ENCODE data around the gene GPR78.

Gene GPR78

DNA sequence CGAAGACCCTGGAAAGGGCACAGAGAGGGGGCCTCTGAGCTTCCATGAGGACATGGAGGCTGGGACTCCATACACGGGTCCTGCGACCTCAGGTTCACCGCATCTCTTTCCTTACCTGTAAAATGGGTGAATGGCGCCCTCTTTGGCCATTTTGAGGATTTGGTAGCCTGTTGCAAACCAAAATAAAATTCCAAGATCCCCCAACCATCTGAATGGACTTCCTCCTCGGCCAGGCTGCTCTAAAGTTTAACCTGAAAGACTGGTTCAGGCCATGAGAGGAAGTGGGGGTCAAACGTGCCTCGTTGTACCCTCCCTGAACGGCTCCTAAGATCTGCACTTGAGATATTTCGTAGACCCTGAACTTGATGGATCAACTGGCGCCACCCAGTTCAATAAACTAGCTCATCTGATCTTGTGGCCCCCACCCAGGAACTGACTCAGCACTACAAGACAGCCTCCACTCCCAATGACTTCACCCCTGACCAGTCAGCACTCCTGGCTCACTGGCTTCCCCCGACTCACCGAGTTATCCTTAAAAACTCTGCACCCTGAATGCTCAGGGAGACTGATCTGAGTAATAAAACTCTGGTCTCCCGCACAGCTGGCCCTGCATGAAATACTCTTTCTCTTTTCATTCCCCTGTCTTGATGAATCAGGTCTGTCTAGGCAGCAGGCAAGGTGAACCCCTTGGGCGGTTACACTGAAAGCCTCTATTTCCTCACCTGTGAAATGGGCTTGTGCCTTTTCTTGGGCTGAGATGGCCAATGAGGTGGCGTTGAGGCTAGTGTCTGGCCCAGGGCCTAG is 32.9 kb upstream of the GPR78 start:
- DNase-seq (ENCODE audit: low read depth in 2 of 2): no peak

DNA sequence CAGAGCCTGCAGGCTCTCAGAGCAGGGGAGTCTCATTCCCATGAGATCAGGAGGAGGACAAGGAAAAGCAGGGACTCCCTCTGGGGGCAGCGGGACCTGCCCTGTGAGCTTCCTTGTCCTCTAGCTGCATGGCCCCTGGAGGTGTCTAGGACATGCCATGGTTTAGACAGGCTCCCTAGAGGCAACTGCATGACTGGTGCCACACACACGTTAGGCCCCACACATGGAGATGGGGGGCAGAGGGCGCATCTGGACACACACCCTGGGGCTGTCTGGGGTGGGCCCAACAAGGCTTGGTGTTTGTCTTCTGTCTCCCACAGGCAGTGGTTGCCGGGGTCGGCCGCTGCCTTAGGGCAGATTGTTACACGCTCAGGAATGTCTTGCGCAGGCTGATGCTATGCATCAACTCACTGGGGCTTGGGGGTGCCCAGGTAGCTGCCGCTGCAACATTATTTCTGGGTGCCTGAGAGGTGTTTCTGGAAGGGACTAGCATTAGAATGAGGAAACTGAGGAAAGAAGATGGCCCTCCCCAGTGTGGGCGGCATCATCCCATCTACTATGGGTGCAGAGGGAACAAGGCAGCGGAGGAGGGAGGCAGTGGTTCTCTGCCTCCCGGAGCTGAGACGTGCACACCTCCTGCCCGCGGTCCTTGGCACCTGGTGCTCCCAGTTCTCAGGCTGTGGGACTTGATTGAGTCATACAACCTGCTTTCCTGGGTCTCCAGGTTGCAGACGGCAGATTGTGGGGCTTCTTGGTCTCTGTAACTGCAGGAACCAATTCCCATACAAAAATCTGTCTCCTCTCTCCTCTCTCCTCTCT is 32.1 kb upstream of the GPR78 start:
- no peak for DNase-seq (ENCODE audit: low read depth in 2 of 2)

DNA sequence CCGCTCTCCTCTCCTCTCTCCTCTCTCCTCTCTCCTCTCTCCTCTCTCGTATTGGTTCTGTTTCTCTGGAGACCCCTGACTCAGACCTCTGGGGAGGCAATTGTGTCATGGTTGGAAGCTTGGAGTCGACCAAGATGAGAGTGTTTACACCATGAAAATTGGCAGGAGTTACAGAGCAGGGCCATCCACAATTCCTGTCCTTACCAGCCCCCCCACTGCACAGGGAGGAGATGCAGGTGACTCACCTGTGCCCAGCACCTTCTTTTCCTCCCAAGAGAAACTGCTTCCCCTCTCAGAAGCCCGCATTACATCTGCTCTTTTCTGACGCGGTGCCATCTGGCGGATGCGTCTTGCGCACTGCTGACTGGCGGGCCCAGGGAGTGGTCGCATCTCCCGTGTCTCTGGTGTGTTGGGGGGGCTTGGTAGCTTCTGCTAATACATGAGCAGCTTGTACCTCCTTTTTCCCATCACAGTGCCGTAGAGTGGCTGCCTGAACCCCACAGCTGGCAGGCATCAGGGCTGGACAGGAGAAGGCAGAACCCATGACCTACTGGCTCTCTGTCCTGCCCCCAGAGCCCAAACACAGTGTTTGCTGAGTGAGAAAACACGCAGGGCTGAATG is 31.4 kb upstream of the GPR78 start:
- no peak for DNase-seq (ENCODE audit: low read depth in 2 of 2)

- no peak for DNase-seq (ENCODE audit: low read depth in 2 of 2)
These were observed 30.8 kb upstream of the GPR78 start for GRCh38 chr4:8549352-8549931.

DNA sequence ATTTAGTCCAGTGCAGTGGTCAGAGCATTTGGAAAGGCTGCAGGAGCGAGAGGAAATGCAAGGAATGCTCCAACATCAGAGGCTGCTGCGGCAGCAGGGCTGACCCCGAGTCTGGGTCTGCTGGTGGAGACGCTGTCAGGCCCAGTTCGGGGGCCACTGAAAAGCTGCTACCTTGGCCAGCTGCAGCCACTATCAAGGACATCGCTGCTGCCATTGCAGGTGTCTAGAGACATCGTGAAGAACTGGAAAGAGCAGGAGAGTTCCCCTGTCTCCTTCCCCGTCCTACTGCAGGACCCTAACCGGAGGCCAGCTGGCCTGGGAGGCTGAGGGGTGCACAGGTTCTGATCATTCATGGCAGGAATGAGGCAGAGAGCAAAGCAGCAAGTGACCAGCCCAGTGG is 29.5 kb upstream of the GPR78 start:
- no peak for DNase-seq (ENCODE audit: low read depth in 2 of 2)

DNA sequence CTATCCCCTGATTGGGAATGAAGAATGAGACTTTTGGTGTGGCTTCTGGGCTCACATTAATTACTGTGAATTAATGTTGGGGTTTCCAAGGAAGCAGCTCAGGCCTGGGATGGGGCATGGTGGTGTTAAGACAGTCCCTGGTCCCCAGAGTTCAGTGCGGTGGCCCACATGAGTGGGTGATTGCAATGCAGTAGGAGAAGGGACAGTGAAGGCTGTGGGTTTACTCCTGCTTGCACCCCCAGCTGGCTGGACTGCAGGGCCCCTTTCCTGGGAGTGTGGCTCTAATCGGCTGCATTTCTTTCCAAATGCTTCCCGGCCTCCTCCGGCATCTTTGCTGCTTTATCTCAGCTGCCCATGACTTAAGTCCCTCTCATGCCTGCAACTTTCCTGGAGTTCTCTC is 28.2 kb upstream of the GPR78 start:
- DNase-seq (ENCODE audit: low read depth in 2 of 2): no peak

DNA sequence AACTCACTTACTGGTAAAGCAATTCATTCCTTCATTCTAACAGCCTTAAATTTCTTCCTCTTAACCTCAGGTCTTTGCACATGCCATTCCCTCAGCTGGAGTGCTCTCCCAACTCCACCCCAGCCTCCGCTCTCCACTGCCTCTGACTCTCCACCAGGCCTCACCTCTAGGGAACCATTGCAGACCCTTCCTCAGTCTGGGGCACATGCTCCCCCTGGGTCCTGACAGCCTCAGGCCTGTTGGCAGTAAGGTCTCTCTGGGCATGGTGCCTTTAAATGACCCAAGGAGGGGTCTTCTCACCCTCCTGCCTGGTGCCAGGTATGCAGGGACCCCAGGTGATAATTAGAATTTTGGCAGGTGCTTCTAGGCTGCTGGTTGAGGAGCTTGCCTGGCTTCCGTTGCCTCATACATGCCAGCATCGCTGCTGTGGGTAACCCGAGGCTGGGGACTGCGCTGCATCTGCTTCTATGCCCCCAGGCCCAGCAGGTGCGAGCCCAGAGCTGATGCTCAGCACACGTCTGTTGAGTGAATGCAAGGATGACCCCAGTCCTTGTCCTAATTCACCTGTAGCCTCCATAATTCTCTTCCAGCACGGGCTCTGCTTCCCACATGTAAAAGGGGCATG is 27.5 kb upstream of the GPR78 start:
- no peak for DNase-seq (ENCODE audit: low read depth in 2 of 2)

DNA sequence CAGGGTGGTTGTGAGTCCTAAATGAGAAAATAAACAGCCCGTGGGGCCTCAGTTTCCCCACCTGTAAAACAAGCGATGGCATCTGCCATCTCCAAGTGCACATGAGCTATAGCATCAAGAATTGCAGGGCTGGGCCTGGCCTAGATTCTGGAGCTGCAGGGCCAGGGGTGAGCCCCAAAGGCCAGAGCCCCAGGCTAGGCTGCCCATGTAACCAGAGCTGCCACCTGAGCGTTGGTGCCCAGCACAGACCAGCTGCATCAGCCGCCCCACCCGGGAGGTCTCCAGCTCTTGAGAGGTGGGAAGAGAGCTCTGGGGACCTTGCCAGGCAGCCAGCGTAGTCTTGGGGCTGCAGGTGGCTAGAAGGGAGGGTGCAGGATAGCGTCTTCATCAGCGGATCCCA is 27.0 kb upstream of the GPR78 start:
- no peak for DNase-seq (ENCODE audit: low read depth in 2 of 2)

DNA sequence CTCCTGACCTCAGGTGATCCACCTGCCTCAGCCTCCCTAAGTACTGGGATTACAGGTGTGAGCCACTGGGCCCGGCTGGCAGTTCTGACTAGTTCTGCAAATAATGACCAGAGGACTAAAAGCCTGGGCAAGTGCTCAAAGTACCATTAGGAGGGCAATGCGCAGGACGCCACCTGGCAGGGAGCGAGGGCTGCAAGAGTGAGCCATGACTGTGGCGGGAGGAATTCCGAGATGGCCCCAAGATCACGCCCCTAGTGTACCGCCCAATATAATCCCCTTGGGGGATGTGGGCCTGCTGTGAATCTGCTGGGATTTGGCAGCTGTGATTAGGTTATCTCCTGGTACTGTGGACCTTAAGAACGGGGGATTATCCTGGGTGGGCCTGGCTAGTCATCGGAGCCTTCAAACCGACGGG is 26.2 kb upstream of the GPR78 start:
- no peak for DNase-seq (ENCODE audit: low read depth in 2 of 2)

- no peak for DNase-seq (ENCODE audit: low read depth in 2 of 2)
These were observed 25.6 kb upstream of the GPR78 start for GRCh38 chr4:8554555-8555100.

DNA sequence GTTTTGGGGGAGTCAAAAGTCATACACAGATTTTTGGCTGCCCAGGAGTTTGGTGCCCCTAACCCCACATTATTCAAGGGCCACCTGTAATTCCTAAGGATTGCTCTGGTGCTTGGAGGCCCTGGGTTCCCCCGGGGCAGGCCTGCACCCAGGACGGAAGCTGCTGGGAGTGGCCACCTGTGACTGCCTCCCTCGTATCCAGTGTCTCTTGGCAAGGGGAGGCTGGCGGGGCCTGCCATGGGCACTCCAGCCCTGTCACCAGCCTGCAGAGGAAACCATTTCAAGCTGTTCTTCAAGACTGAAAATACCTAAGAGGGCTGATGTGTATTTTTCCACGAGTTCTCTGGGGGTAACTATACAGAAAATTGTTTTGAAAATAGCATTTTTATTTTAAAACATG is 24.5 kb upstream of the GPR78 start:
- no peak for DNase-seq (ENCODE audit: low read depth in 2 of 2)

GRCh38 chr4:8556341-8557150 is 23.6 kb upstream of the GPR78 start:
- DNase-seq (ENCODE audit: low read depth in 2 of 2): no peak

DNA sequence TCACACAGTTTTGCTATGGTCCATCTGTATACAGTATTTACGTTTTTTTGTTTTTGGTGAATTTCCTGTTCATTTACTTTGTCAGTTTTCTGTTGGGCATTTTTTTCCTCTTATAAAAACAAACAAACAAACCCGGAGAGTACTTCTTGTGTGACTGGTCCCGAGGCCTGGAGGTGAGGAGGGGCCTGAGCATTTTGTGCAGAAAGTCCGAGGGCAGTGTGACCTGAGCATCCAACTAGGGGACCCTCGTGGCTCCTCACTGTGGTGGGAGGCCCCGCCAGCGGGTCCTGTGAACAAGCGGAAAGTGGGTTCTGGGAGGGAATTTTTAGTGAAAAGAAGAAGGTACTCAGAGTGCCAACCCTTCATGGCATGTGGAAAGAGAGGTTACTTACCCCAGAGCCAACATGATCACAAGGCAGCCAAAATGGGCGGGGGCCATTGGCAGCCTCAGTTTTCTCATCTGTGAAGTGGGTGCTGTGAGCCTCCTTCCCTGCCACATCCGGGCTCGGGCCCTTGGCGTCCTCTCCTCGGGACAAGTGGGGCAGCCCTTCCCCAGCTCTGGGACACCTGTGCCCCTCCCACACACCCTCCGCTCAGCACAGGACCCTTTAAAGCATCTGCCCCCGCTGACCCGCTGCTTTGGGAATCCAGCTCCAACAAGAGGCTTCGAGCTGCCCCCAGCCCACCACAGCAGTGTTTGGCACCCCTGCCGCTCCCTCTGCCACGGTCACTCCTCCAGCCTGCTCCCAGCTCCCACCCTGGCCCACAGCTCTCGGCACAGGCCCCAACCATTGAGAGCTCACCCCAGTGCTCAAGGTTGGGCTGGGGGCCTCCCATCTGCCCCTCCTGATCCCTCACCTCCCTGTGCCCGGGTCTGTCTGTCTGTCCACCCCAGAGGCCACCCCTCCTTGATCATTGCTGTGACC is 22.8 kb upstream of the GPR78 start:
- no peak for DNase-seq (ENCODE audit: low read depth in 2 of 2)

DNA sequence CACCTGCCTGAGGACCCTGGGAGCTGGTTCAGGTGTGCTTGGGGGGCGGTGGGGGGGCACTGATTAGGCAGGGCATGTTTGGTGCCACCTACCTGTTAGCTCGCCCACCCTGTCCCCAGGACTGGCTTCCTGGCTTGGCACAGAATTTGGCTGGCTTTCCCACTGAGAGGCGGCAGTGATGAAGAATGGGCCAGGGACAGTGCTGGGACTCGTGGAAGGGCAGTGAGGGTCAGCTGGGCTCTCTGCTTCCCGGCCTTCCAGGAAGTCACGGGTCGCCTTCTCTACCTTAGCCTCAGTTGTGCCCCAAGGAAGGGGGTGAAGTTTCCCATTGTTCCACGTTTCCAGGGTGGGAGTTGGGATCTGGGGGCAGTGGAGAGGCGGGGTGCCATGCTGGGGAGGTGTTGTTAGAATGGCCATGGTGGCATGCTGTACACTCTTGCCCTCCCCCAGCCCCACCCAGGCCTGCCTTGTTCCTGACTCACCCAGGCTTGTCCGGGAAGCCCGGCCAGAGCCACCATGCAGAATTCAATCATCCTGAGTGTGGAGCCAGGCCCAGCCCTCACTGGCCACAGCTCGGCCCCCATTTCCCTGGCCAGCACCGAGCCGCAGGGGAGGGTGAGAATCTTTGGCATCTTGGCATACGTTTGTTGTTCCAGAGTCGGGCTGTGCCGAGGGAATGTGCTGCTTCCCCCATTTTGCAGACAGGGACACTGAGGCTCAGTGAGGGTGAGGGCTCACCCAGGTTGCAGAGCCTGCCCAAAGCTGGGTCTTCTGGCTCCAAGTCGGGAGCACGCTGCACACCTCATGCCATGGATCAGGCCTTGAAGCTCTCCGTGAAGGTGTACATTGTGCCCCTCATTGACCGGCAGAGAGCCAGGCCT is 21.9 kb upstream of the GPR78 start:
- no peak for DNase-seq (ENCODE audit: low read depth in 2 of 2)

DNA sequence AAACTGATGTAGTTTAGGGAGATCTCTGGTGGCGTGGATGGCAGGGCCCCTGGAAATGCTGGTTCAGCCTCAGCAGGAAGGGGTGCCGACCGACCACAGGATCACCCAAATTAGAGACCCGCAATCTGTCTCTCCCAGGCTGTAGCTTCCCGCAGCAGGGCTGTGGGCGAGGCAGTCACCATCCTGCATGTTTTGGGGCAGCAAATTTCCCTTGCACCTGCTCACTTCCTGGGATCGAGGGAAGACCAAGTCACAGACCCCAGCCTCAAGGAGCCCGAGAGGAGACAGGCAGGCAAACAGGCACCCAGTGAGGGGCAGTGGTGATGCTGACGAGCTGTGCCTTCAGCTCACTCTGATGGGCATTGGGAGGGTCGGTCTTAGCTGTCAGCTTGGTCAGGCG is 21.2 kb upstream of the GPR78 start:
- no peak for DNase-seq (ENCODE audit: low read depth in 2 of 2)

DNA sequence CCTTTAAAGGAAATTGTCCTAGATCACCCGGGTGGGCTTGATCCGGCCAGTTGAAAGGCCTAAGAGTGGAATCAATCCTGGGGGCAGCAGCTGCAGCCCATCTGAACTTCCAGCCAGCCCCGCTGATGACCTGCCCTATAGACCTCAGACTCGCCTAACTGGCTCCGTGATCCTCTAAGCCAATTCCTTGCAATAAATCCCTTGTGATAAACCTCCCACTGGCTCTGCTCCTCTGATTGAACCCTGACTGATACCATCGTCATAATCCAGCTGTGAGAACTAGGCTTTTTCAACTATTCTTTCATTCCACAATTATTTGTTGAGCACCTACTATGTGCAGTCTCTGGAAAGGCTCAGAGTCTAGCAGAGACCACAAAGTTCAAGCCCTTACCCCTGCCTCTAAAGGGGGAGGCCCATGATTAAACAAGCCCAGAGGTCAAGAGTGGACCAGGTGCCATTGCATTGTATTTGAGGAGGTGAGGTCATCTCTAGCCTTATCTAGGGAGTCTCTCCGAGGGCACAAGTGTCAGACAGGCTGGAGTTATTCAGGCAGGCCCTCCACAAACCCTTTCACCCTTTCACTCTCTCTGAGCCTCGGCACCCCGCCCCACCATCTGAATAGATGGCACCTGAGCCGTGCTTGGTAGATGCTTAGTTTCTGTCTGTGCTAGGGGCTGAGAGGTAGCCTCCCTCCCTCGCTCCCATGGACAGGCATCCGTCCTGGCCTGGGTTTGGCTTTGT is 20.5 kb upstream of the GPR78 start:
- no peak for DNase-seq (ENCODE audit: low read depth in 2 of 2)

DNA sequence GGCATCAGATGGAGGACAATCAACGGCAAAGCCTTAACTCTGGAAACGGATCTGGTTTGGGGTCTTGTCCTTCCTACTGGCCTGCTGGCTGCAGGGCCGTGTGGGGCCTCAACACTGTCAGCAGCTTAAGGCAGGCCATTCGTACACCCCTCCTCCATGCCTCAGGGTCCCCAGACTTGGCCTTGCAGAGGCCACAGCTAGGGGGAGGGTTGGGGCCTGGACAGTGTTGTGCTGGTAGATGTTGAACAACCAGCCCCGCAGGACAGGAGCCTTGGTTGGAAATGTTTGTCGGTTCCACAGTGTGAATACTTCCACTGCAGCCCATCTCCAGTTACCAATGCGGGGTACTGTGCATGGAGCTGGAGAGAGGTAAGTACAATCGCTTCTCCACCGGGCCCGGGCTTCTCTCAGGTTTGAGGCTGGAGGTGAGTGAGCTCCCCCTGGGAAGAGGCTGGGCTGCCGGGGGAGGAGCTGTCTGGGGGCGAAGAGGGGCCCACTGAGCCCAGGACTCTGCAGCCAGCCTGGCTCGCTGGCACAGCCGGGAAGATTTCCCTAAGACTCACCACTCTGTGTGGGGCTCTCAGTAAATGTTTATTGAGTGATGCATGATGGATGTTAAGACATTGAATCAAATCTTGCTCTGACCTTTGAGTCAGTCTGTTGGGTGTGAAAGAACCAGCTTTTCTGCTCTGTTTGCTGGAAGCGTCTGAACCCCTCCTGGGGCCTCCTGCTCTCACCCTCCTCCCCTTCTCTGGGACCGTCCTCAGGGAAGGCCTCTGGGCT is 19.7 kb upstream of the GPR78 start:
- DNase-seq (ENCODE audit: low read depth in 2 of 2): no peak

Data from stimulated activated CD8-positive, alpha-beta memory T cell treated with anti-CD3 and anti-CD28 coated beads, Interleukin-15, amount 100 ng/mL, for 48 hours (primary cell).